Neural crest cell (in vitro differentiated cells): Measurements from ENCODE around the gene TSBP1. TPM values are rescaled to one million over a fixed set of nuclear protein-coding genes. Genes with fewer than 3 reads are reported as not detected.

Source experiments
- DNase-seq: peaks from one replicate; pipeline ENCODE4 v3.0.0; 2021; ENCODE audit warnings: low read depth, mixed read lengths, low spot score
- H3K27ac Mint-ChIP-seq: one replicate; pipeline ENCODE4 v1.8.0; 2021; ENCODE audit warnings: mild to moderate bottlenecking, mixed read lengths; ENCODE audit not compliant: unreplicated experiment
- H3K27me3 Mint-ChIP-seq: 2 replicates; pipeline ENCODE4 v1.8.0; 2021; ENCODE audit warnings: low read depth, mild to moderate bottlenecking, mixed read lengths
- H3K36me3 Mint-ChIP-seq: 2 replicates; pipeline ENCODE4 v1.8.0; 2021; ENCODE audit warnings: low read depth, mild to moderate bottlenecking, mixed read lengths
- H3K4me1 Mint-ChIP-seq: 2 replicates; pipeline ENCODE4 v1.8.0; 2021; ENCODE audit warnings: mixed read lengths
- H3K4me3 Mint-ChIP-seq: one replicate; pipeline ENCODE4 v1.8.0; 2021; ENCODE audit warnings: mild to moderate bottlenecking, mixed read lengths
- H3K9me3 Mint-ChIP-seq: 2 replicates; pipeline ENCODE4 v1.8.0; 2021; ENCODE audit warnings: mixed read lengths
- CTCF ChIP-seq: fragments of 200-600 bp; sonication (generic); conservative IDR thresholded peaks from 2 replicates; pipeline ENCODE4 v1.5.0; 2021; ENCODE audit warnings: antibody characterized with exemption, mild to moderate bottlenecking
- total RNA-seq: library from RNA; stranded (reverse); gene quantifications from 2 replicates; pipeline ENCODE4 v1.2.1, GENCODE V29; 2021

TSBP1 gene
- total RNA-seq, 1 donor from 2014 or later = not detected

GRCh38 chr6:32353348-32353747 is 18.4 kb downstream of the TSBP1 start:
- no peak overlapping the region for H3K4me3 Mint-ChIP-seq
- H3K36me3 Mint-ChIP-seq = peaks cover 3% of the 10 kb centered on the region
- no peaks in the 10 kb centered on the region for H3K4me1 Mint-ChIP-seq
- H3K27ac Mint-ChIP-seq = no peak overlapping the region
- no peaks in the 10 kb centered on the region for H3K27me3 Mint-ChIP-seq
- DNase-seq = no peak
- peaks cover 7% of the 10 kb centered on the region for H3K9me3 Mint-ChIP-seq
- no peak for TF ChIP-seq CTCF

- H3K27ac Mint-ChIP-seq = no peak overlapping the region
- peaks cover 4% of the 10 kb centered on the region for H3K4me1 Mint-ChIP-seq
- H3K4me3 Mint-ChIP-seq = no peak overlapping the region
- no peaks in the 10 kb centered on the region for H3K9me3 Mint-ChIP-seq
- DNase-seq = no peak
- no peaks in the 10 kb centered on the region for H3K36me3 Mint-ChIP-seq
- H3K27me3 Mint-ChIP-seq = no peaks in the 10 kb centered on the region
- no peak for TF ChIP-seq CTCF
Observed at GRCh38 chr6:32340242-32340641, 31.5 kb downstream of the TSBP1 start.

- TF ChIP-seq CTCF = no peak
- Mint-ChIP-seq H3K27me3 (no peaks in the 10 kb centered on the region), H3K4me3 (no peak overlapping the region), H3K36me3 (no peaks in the 10 kb centered on the region), H3K9me3 (no peaks in the 10 kb centered on the region), H3K4me1 (no peaks in the 10 kb centered on the region), H3K27ac (no peak overlapping the region)
- DNase-seq = no peak
Observed at GRCh38 chr6:32337186-32337805, 34.4 kb downstream of the TSBP1 start.

GRCh38 chr6:32332433-32332832 is 39.3 kb downstream of the TSBP1 start:
- no peak for TF ChIP-seq CTCF
- Mint-ChIP-seq H3K4me1 (no peaks in the 10 kb centered on the region), H3K27me3 (no peaks in the 10 kb centered on the region), H3K4me3 (no peak overlapping the region), H3K36me3 (no peaks in the 10 kb centered on the region), H3K9me3 (no peaks in the 10 kb centered on the region), H3K27ac (no peak overlapping the region)
- DNase-seq = no peak

- Mint-ChIP-seq H3K27ac (no peak overlapping the region), H3K9me3 (no peaks in the 10 kb centered on the region), H3K36me3 (no peaks in the 10 kb centered on the region), H3K27me3 (no peaks in the 10 kb centered on the region), H3K4me1 (no peaks in the 10 kb centered on the region), H3K4me3 (no peak overlapping the region)
- no peak for DNase-seq
- no peak for TF ChIP-seq CTCF
Observed at GRCh38 chr6:32329141-32329540, 42.6 kb downstream of the TSBP1 start.

GRCh38 chr6:32327103-32327502 is 44.6 kb downstream of the TSBP1 start:
- no peak for TF ChIP-seq CTCF
- no peaks in the 10 kb centered on the region for H3K27me3 Mint-ChIP-seq
- no peaks in the 10 kb centered on the region for H3K4me1 Mint-ChIP-seq
- H3K27ac Mint-ChIP-seq = no peak overlapping the region
- DNase-seq = no peak
- H3K36me3 Mint-ChIP-seq = no peaks in the 10 kb centered on the region
- H3K9me3 Mint-ChIP-seq = no peaks in the 10 kb centered on the region
- H3K4me3 Mint-ChIP-seq = no peak overlapping the region
